ENCODE results near the gene ARHGAP15.

ARHGAP15 gene

GRCh38 chr2:143579456-143579855 lies 450.2 kb downstream of the ARHGAP15 start:
- no peak for TF ChIP-seq CTCF (conservative IDR thresholded peaks at IDR 0.05; ENCODE audit: low read depth, low read length)
- no peak overlapping the region for H3K4me3 ChIP-seq (ENCODE audit: low read depth, low read length)
- DNase-seq (ENCODE audit: low read depth), result no peak

DNA sequence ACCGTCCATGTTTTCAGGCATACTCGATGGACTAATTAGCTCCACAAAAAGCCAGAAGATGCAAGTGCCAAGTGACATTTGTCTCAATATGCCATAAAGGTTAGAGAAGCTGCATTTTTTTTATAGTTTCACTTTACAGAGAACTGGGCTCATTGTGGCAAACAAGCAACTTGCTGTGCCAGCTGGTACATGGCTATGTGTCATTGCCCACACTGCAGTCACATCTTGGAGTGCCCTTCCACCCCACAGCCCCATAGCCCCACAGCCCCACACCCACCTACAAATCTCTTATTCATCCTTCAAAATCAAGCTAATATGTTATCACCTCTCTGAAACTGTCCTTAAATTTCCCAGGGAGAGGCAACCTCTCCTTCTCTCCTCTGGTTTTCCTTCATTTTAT lies 451.9 kb downstream of the ARHGAP15 start:
- no peak overlapping the region for H3K4me3 ChIP-seq (ENCODE audit: low read depth, low read length)
- DNase-seq (ENCODE audit: low read depth), result no peak
- no peak for TF ChIP-seq CTCF (conservative IDR thresholded peaks at IDR 0.05; ENCODE audit: low read depth, low read length)

GRCh38 chr2:143582046-143582747 lies 453.0 kb downstream of the ARHGAP15 start:
- DNase-seq (ENCODE audit: low read depth), result peak; percentile 49
- H3K4me3 ChIP-seq (ENCODE audit: low read depth, low read length), result no peak overlapping the region
- peak; percentile 60 for TF ChIP-seq CTCF (conservative IDR thresholded peaks at IDR 0.05; ENCODE audit: low read depth, low read length)

DNA sequence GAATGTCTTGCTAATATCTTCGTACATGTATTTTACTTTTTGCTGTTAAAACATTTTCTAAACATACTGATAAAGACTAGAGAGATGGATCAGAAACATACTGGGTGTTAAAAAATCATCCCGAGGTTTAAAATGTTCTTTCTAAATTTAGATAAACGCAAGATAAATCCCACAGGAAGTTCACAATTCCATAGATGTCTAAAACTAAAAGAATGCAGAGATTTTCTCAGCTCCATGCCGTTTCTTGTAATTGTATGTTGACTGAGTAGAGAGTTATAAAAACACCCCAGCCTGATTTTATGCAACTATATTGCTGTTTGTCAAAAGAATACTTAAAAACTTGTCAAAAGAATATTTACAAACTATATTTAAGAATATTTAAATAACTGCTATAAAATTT lies 455.7 kb downstream of the ARHGAP15 start:
- no peak overlapping the region for H3K4me3 ChIP-seq (ENCODE audit: low read depth, low read length)
- TF ChIP-seq CTCF (conservative IDR thresholded peaks at IDR 0.05; ENCODE audit: low read depth, low read length), result no peak
- no peak for DNase-seq (ENCODE audit: low read depth)

DNA sequence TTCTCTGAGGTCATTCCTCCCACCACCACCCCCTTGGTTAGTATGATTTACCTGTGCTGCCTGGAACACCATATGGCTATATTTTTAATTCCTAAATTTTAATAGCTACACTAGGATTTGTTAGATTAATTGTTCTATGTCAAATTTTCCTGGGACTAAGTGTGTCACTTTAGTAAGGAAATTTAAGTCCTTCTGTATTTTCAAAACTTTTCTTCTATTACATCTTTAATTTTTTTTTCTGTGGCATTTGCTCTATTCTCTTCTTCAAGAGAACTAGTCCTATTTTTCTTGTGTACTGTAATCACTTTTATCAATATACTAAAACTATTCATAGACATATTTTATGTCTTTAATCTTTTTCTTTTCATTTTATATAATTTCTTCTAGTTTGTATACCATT lies 456.9 kb downstream of the ARHGAP15 start:
- TF ChIP-seq CTCF (conservative IDR thresholded peaks at IDR 0.05; ENCODE audit: low read depth, low read length), result no peak
- DNase-seq (ENCODE audit: low read depth), result no peak
- H3K4me3 ChIP-seq (ENCODE audit: low read depth, low read length), result no peak overlapping the region

DNA sequence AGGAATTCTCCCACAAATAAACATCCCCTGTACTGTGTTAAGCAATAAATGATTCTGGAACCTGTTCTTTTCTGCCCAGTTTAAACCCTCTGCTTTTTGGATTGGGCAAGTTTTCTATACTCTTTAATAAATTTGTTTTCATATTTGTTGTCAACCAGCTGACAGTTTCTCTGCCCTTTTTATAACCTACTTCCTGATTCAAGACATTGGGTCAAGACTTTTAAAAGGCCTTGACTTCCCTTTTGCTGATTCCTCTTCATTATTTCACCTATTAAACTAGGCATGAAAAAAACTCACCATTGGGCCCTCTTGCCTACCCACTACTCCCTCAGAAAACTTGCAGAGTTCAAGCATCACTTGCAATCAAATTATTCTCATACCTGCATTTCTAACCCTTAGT lies 459.5 kb downstream of the ARHGAP15 start:
- no peak overlapping the region for H3K4me3 ChIP-seq (ENCODE audit: low read depth, low read length)
- no peak for DNase-seq (ENCODE audit: low read depth)
- TF ChIP-seq CTCF (conservative IDR thresholded peaks at IDR 0.05; ENCODE audit: low read depth, low read length), result no peak

GRCh38 chr2:143594161-143594560 lies 464.9 kb downstream of the ARHGAP15 start:
- TF ChIP-seq CTCF (conservative IDR thresholded peaks at IDR 0.05; ENCODE audit: low read depth, low read length), result no peak
- H3K4me3 ChIP-seq (ENCODE audit: low read depth, low read length), result no peak overlapping the region
- no peak for DNase-seq (ENCODE audit: low read depth)

Measured in choroid plexus epithelial cell (primary cell).